Measurements from ENCODE around the gene ABCF2. TPM values are rescaled to one million over a fixed set of nuclear protein-coding genes. Genes with fewer than 3 reads are reported as not detected.

The ABCF2 gene
- 10 to 100 TPM; 21.5 to 28.2 (median 25.5) TPM for polyA plus RNA-seq (ENCODE audit: insufficient read length in 4 of 4)

GRCh38 chr7:151226875-151227782 is at the start of gene ABCF2:
Gene ABCF2, minus strand, starts transcription at chr7:151227205. Its CDS starts 747 bp downstream, at chr7:151226458.
- DNase-seq (ENCODE audit: low read depth in 4 of 4, low spot score in 3 of 4), result peak; percentile 95 to 97 (median 96)

- no peak for DNase-seq (ENCODE audit: low read depth in 4 of 4, low spot score in 3 of 4)
Measured at GRCh38 chr7:151275813-151276577, 49.0 kb upstream of the ABCF2 start.

GRCh38 chr7:151274936-151275812 is 48.2 kb upstream of the ABCF2 start:
- no peak for DNase-seq (ENCODE audit: low read depth in 4 of 4, low spot score in 3 of 4)

GRCh38 chr7:151274396-151274795 is 47.4 kb upstream of the ABCF2 start:
- no peak for DNase-seq (ENCODE audit: low read depth in 4 of 4, low spot score in 3 of 4)

- no peak for DNase-seq (ENCODE audit: low read depth in 4 of 4, low spot score in 3 of 4)
Measured at GRCh38 chr7:151273651-151274390, 46.8 kb upstream of the ABCF2 start.

GRCh38 chr7:151272877-151273276 is 45.9 kb upstream of the ABCF2 start:
- DNase-seq (ENCODE audit: low read depth in 4 of 4, low spot score in 3 of 4), result no peak

GRCh38 chr7:151272405-151272804 is 45.4 kb upstream of the ABCF2 start:
- no peak for DNase-seq (ENCODE audit: low read depth in 4 of 4, low spot score in 3 of 4)

- DNase-seq (ENCODE audit: low read depth in 4 of 4, low spot score in 3 of 4), result no peak
Measured at GRCh38 chr7:151271699-151272355, 44.8 kb upstream of the ABCF2 start.

GRCh38 chr7:151269511-151269910 is 42.5 kb upstream of the ABCF2 start:
- no peak for DNase-seq (ENCODE audit: low read depth in 4 of 4, low spot score in 3 of 4)

- no peak for DNase-seq (ENCODE audit: low read depth in 4 of 4, low spot score in 3 of 4)
Measured at GRCh38 chr7:151265351-151265931, 38.4 kb upstream of the ABCF2 start.

- no peak for DNase-seq (ENCODE audit: low read depth in 4 of 4, low spot score in 3 of 4)
Measured at GRCh38 chr7:151264615-151265014, 37.6 kb upstream of the ABCF2 start.

- DNase-seq (ENCODE audit: low read depth in 4 of 4, low spot score in 3 of 4), result no peak
Measured at GRCh38 chr7:151261529-151261928, 34.5 kb upstream of the ABCF2 start.

GRCh38 chr7:151260883-151261282 is 33.9 kb upstream of the ABCF2 start:
- no peak for DNase-seq (ENCODE audit: low read depth in 4 of 4, low spot score in 3 of 4)

GRCh38 chr7:151260471-151260870 is 33.5 kb upstream of the ABCF2 start:
- DNase-seq (ENCODE audit: low read depth in 4 of 4, low spot score in 3 of 4), result no peak

GRCh38 chr7:151257990-151258389 is 31.0 kb upstream of the ABCF2 start:
- no peak for DNase-seq (ENCODE audit: low read depth in 4 of 4, low spot score in 3 of 4)

- DNase-seq (ENCODE audit: low read depth in 4 of 4, low spot score in 3 of 4), result no peak
Measured at GRCh38 chr7:151256410-151257045, 29.5 kb upstream of the ABCF2 start.

GRCh38 chr7:151255390-151255789 is 28.4 kb upstream of the ABCF2 start:
- DNase-seq (ENCODE audit: low read depth in 4 of 4, low spot score in 3 of 4), result no peak

GRCh38 chr7:151254851-151255250 is 27.8 kb upstream of the ABCF2 start:
- no peak for DNase-seq (ENCODE audit: low read depth in 4 of 4, low spot score in 3 of 4)

- DNase-seq (ENCODE audit: low read depth in 4 of 4, low spot score in 3 of 4), result no peak
Measured at GRCh38 chr7:151254316-151254715, 27.3 kb upstream of the ABCF2 start.
